T-helper 1 cell treated with Interleukin-12 subunit alpha and Interleukin-12 subunit beta and Interleukin-4 antibody, amounts not matched to agents 30 μg/mL and 1 μg/mL, for 36 hours (primary cell): ENCODE results near the gene CASKIN2.

Experiments used
- H3K27ac Mint-ChIP-seq: one replicate; pipeline ENCODE4 v1.8.0; 2021; ENCODE audit warnings: mild to moderate bottlenecking, mixed read lengths
- H3K27me3 Mint-ChIP-seq: one replicate; pipeline ENCODE4 v1.8.0; 2021; ENCODE audit warnings: low read depth, mixed read lengths
- H3K36me3 Mint-ChIP-seq: one replicate; pipeline ENCODE4 v1.8.0; 2021; ENCODE audit warnings: low read depth, mixed read lengths
- H3K4me1 Mint-ChIP-seq: one replicate; pipeline ENCODE4 v1.8.0; 2021; ENCODE audit warnings: low read depth, mixed read lengths
- H3K4me3 Mint-ChIP-seq: one replicate; pipeline ENCODE4 v1.8.0; 2021; ENCODE audit warnings: mild to moderate bottlenecking, moderate library complexity, mixed read lengths
- H3K9me3 Mint-ChIP-seq: one replicate; pipeline ENCODE4 v1.8.0; 2021; ENCODE audit warnings: mixed read lengths

Gene CASKIN2

DNA sequence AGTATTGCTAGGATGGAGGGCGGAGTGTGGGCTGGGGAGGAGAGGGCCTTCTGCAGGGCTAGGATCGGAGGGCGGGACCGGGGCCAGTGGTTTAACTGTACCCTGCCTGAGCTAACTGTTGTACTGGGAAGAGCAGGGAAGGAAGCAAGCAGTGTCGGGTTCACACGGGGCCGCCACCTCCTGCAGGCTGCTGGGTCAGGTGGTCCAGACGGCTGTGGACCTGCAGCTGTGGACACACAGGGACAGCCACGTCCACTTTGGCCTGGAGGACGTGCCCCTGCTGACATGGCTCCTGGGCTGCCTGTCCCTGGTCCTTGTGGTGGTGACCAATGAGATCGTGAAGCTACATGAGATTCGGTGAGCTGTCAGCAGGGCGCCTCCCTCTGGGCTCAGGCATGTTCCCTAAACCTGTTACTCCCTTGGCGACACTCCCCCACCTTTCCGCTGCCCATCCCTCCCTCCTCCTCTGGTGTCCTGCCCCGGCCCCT, 16.6 kb downstream of the CASKIN2 start:
- H3K4me3 Mint-ChIP-seq: no peak overlapping the region
- H3K9me3 Mint-ChIP-seq: no peaks in the 10 kb centered on the region
- H3K27ac Mint-ChIP-seq: no peak overlapping the region
- H3K4me1 Mint-ChIP-seq: peaks cover 4% of the 10 kb centered on the region
- H3K36me3 Mint-ChIP-seq: peaks cover 4% of the 10 kb centered on the region
- H3K27me3 Mint-ChIP-seq: no peaks in the 10 kb centered on the region

- peaks cover 4% of the 10 kb centered on the region for H3K36me3 Mint-ChIP-seq
- peaks cover 4% of the 10 kb centered on the region for H3K4me1 Mint-ChIP-seq
- no peaks in the 10 kb centered on the region for H3K27me3 Mint-ChIP-seq
- no peak overlapping the region for H3K27ac Mint-ChIP-seq
- H3K9me3 Mint-ChIP-seq: no peaks in the 10 kb centered on the region
- no peak overlapping the region for H3K4me3 Mint-ChIP-seq
Measured at GRCh38 chr17:75498039-75498725, 17.2 kb downstream of the CASKIN2 start.

DNA sequence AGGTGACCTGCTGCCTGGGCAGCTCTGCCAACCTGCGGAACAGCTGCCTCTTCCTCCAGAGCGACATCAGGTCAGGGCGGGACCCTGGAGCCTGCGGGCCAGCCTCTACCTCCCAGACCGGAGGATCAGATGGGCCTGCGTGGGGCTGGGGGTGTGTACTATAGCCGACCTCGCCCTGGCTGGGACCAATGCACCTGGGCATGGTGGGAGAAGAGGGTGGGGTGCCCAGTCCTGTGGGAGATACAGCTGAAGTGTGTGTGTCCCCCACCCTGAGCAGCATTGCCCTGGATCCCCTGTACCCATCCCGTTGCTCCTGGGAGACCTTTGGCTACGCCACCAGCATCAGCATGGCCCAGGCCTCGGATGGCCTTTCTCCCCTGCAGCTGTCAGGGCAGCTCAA, 19.3 kb downstream of the CASKIN2 start:
- Mint-ChIP-seq H3K27ac (no peak overlapping the region), H3K36me3 (peaks cover 4% of the 10 kb centered on the region), H3K4me1 (peaks cover 4% of the 10 kb centered on the region), H3K9me3 (no peaks in the 10 kb centered on the region), H3K4me3 (no peak overlapping the region), H3K27me3 (no peaks in the 10 kb centered on the region)

- H3K36me3 Mint-ChIP-seq: peaks cover 4% of the 10 kb centered on the region
Measured at GRCh38 chr17:75494326-75494877, 20.9 kb downstream of the CASKIN2 start.

GRCh38 chr17:75493476-75494129, 21.7 kb downstream of the CASKIN2 start:
- Mint-ChIP-seq H3K4me1 (peaks cover 4% of the 10 kb centered on the region), H3K27ac (no peak overlapping the region), H3K9me3 (no peaks in the 10 kb centered on the region), H3K4me3 (no peak overlapping the region), H3K36me3 (peaks cover 4% of the 10 kb centered on the region), H3K27me3 (no peaks in the 10 kb centered on the region)

More at GRCh38 chr17:75494326-75494877, 20.9 kb downstream of the CASKIN2 start:
- H3K4me1 Mint-ChIP-seq: peaks cover 4% of the 10 kb centered on the region
- H3K9me3 Mint-ChIP-seq: no peaks in the 10 kb centered on the region
- no peaks in the 10 kb centered on the region for H3K27me3 Mint-ChIP-seq
- no peak overlapping the region for H3K4me3 Mint-ChIP-seq
- H3K27ac Mint-ChIP-seq: no peak overlapping the region

DNA sequence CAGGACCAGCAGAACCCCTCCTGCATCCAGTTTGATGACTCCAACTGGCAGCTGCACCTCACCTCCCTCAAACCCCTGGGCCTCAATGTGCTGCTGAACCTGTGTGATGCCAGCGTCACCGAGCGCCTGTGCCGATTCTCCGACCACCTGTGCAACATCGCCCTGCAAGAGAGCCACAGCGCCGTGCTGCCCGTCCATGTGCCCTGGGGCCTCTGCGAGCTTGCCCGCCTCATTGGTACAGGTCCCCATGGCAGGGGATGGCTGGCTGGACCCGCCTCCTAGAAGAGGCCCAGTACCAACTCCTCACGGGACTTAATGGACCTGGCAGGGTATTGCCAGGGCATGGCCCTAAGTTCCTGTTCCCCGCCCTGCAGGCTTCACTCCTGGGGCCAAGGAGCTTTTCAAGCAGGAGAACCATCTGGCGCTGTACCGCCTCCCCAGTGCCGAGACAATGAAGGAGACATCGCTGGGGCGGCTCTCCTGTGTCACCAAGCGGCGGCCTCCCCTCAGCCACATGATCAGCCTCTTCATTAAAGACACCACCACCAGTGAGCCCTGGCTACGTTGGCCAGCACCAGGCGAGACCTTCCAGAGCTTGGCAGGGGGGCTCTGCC, 22.7 kb downstream of the CASKIN2 start:
- peaks cover 5% of the 10 kb centered on the region for H3K4me1 Mint-ChIP-seq
- H3K9me3 Mint-ChIP-seq: no peaks in the 10 kb centered on the region
- H3K4me3 Mint-ChIP-seq: no peak overlapping the region
- no peaks in the 10 kb centered on the region for H3K27me3 Mint-ChIP-seq
- H3K36me3 Mint-ChIP-seq: peaks cover 5% of the 10 kb centered on the region
- no peak overlapping the region for H3K27ac Mint-ChIP-seq

GRCh38 chr17:75491680-75492079, 23.7 kb downstream of the CASKIN2 start:
- H3K4me3 Mint-ChIP-seq: no peak overlapping the region
- no peak overlapping the region for H3K27ac Mint-ChIP-seq
- H3K9me3 Mint-ChIP-seq: no peaks in the 10 kb centered on the region
- peaks cover 7% of the 10 kb centered on the region for H3K36me3 Mint-ChIP-seq
- no peaks in the 10 kb centered on the region for H3K27me3 Mint-ChIP-seq
- peaks cover 11% of the 10 kb centered on the region for H3K4me1 Mint-ChIP-seq

- Mint-ChIP-seq H3K27me3 (no peaks in the 10 kb centered on the region), H3K36me3 (peaks cover 7% of the 10 kb centered on the region), H3K4me3 (no peak overlapping the region), H3K27ac (no peak overlapping the region), H3K9me3 (no peaks in the 10 kb centered on the region), H3K4me1 (peaks cover 15% of the 10 kb centered on the region)
Measured at GRCh38 chr17:75490953-75491649, 24.2 kb downstream of the CASKIN2 start.

- Mint-ChIP-seq H3K4me1 (peaks cover 15% of the 10 kb centered on the region), H3K27me3 (no peaks in the 10 kb centered on the region), H3K9me3 (no peaks in the 10 kb centered on the region), H3K36me3 (peaks cover 7% of the 10 kb centered on the region), H3K27ac (no peak overlapping the region), H3K4me3 (no peak overlapping the region)
Measured at GRCh38 chr17:75490173-75490743, 25.1 kb downstream of the CASKIN2 start.

DNA sequence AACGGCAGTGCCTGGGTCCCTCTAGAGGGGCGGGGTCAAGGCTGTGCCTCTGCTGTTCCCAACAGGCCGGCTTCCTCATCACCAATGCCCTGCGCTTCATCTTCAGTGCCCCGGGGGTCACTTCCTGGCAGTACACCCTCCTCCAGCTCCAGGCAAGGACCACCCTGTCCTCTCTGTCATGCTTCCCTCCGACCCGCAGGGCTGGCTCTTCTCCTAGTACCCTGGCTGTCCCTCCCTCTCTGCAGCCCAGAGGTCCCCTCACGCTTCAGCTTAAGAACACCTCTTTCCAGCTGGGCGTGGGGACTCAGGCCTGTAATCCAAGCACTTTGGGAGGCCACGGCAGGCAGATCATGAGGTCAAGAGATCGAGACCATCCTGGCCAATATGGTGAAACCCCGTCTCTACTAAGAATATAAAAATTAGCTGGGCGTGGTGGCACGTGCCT, 25.8 kb downstream of the CASKIN2 start:
- Mint-ChIP-seq H3K36me3 (peaks cover 11% of the 10 kb centered on the region), H3K27ac (no peak overlapping the region), H3K9me3 (no peaks in the 10 kb centered on the region), H3K4me1 (peaks cover 16% of the 10 kb centered on the region), H3K4me3 (no peak overlapping the region), H3K27me3 (no peaks in the 10 kb centered on the region)

DNA sequence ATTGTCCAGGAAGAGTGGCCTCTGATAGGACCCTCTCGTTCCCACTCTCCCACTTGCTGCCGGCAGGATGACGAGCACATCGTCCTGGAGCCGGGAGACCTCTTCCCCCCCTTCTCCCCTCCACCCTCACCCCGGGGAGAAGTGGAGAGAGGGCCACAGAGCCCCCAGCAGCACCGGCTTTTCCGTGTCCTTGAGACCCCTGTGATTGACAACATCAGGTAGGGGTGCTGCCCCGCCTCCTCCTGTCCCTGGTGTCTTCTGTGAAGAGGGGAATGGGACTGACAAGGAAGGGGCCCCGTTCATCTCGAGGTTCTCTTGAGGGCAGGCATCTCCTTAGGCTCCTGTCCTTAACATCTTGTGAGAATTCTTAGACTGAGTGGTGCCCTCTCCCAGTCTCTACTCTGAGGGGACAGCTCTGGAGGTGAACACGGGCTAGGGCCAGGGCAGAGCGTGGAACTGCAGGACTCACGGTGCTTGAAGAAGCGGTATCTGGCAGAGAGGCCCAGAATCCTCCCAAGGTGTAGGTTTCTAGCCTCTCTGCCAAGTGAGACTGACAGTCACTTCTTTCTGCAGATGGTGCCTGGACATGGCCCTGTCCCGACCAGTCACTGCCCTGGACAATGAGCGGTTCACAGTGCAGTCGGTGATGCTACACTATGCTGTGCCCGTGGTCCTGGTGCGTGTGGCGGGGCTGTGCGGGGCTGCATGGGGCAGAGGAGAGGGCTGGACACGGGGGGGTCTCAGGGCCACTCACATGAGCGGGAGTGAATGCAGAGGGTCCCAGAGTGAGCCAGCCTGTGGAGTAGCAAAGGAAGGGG, 26.4 kb downstream of the CASKIN2 start:
- Mint-ChIP-seq H3K9me3 (no peaks in the 10 kb centered on the region), H3K36me3 (peaks cover 8% of the 10 kb centered on the region), H3K4me1 (peaks cover 16% of the 10 kb centered on the region), H3K4me3 (no peak overlapping the region), H3K27me3 (no peaks in the 10 kb centered on the region), H3K27ac (peak overlapping the region; percentile 90)

- peak overlapping the region; percentile 58 for H3K4me3 Mint-ChIP-seq
- peaks cover 16% of the 10 kb centered on the region for H3K4me1 Mint-ChIP-seq
- H3K27ac Mint-ChIP-seq: peak overlapping the region; percentile 90
- no peaks in the 10 kb centered on the region for H3K9me3 Mint-ChIP-seq
- H3K27me3 Mint-ChIP-seq: no peaks in the 10 kb centered on the region
- H3K36me3 Mint-ChIP-seq: peaks cover 8% of the 10 kb centered on the region
Measured at GRCh38 chr17:75487351-75488070, 27.8 kb downstream of the CASKIN2 start.

DNA sequence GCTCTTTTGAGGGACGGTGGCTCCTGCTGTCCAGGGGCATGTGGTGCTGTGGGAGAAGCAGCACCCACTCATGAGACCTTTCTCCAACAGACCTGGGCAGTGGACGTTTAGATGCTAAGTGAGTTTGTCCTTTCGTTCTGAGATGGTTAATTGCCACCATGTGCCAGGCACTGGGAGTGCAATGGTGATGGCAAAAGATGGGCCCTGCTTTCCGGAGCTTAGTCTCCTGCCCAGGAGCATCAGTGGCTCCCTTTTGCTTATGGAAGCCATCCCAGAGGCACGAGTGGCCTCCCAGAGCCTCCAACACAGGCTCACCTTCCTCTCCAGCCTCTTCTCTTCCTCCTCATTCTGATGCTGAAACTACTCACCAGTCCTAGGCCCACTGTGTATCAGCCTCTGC, 28.4 kb downstream of the CASKIN2 start:
- H3K4me3 Mint-ChIP-seq: peak overlapping the region; percentile 21
- no peaks in the 10 kb centered on the region for H3K27me3 Mint-ChIP-seq
- H3K9me3 Mint-ChIP-seq: no peaks in the 10 kb centered on the region
- H3K27ac Mint-ChIP-seq: peak overlapping the region; percentile 90
- peaks cover 8% of the 10 kb centered on the region for H3K36me3 Mint-ChIP-seq
- H3K4me1 Mint-ChIP-seq: peaks cover 16% of the 10 kb centered on the region
